Esophagus muscularis mucosa (tissue), 3 donors: ENCODE results near the gene GABRQ.
"Not testable (repeated sequence)": the region's sequence is repeated elsewhere in the genome, so short reads cannot be mapped to it uniquely, and the experiment has no call there.

Experiments
- CTCF ChIP-seq, 3 experiments: fragments of 200-600 bp in 2 of 3; fragments of 450-650 bp in 1 of 3; sonication (generic) in 2 of 3; IDR thresholded peaks; one replicate each; pipeline ENCODE4 v1.5.1; 2017 to 2019; ENCODE audit warnings: antibody characterized with exemption in 3 of 3, mild to moderate bottlenecking in 2 of 3, moderate library complexity in 1 of 3
- POLR2AphosphoS5 ChIP-seq, 2 donors: sonication (generic); formaldehyde crosslinking; IDR thresholded peaks; one replicate each; pipeline ENCODE4 v1.6.1; 2017; ENCODE audit warnings: antibody characterized with exemption in 2 of 2

GRCh38 chrX:152700390-152700789, 62.7 kb downstream of the GABRQ start:
- not testable (repeated sequence) for TF ChIP-seq POLR2AphosphoS5, CTCF (IDR thresholded peaks at IDR 0.05)
